Fibroblast of lung (primary cell): ENCODE results near the gene SRSF9. TPM values are rescaled to one million over a fixed set of nuclear protein-coding genes. Genes with fewer than 3 reads are reported as not detected.

Source experiments
- DNase-seq, 2 donors: peaks; one replicate each; pipeline versions ENCODE4 v3.0.0 to v3.0.0-alpha.2; 2010; ENCODE audit warnings: low read depth in 2 of 2
- H2AFZ ChIP-seq: 2 replicates; pipeline ENCODE4 v1.5.1; 2012; ENCODE audit warnings: low read length, control low read depth, inconsistent platforms
- H3K27ac ChIP-seq: 2 replicates; pipeline ENCODE4 v1.5.1; 2011; ENCODE audit warnings: low read length, control low read depth; ENCODE audit not compliant: insufficient read depth
- H3K27me3 ChIP-seq: 2 replicates; pipeline ENCODE4 v1.5.1; 2011; ENCODE audit warnings: mild to moderate bottlenecking, low read length; ENCODE audit not compliant: control insufficient read depth, insufficient read depth
- H3K36me3 ChIP-seq: 2 replicates; pipeline ENCODE4 v1.5.1; 2011; ENCODE audit warnings: low read length; ENCODE audit not compliant: control insufficient read depth, insufficient read depth
- H3K4me1 ChIP-seq: 2 replicates; pipeline ENCODE4 v1.5.1; 2011; ENCODE audit warnings: low read length; ENCODE audit not compliant: control insufficient read depth, insufficient read depth; ENCODE audit errors: extremely low read depth
- H3K4me2 ChIP-seq: 2 replicates; pipeline ENCODE4 v1.5.1; 2011; ENCODE audit warnings: low read length, control low read depth; ENCODE audit not compliant: insufficient read depth; ENCODE audit errors: extremely low read depth
- H3K4me3 ChIP-seq, 4 experiments: fragments of 200-600 bp in 1 of 4; sonication (generic) in 1 of 4; replicated peaks in 1 of 4; 2 replicates each; pipeline ENCODE4 v1.5.1; 2011 to 2016; ENCODE audit warnings: low read length in 4 of 4, low read depth in 3 of 4, mild to moderate bottlenecking in 3 of 4, control low read depth in 2 of 4, inconsistent platforms in 1 of 4, mixed read lengths in 1 of 4; ENCODE audit not compliant: insufficient read depth in 1 of 4; ENCODE audit errors: control extremely low read depth in 1 of 4
- H3K79me2 ChIP-seq: 2 replicates; pipeline ENCODE4 v1.5.1; 2012; ENCODE audit warnings: mild to moderate bottlenecking, low read length, inconsistent platforms; ENCODE audit not compliant: control insufficient read depth, insufficient read depth
- H3K9ac ChIP-seq: 2 replicates; pipeline ENCODE4 v1.5.1; 2011; ENCODE audit warnings: mild to moderate bottlenecking, low read length, control low read depth; ENCODE audit not compliant: insufficient read depth
- H3K9me3 ChIP-seq: 2 replicates; pipeline ENCODE4 v1.5.1; 2012; ENCODE audit warnings: low read depth, low read length; ENCODE audit not compliant: control insufficient read depth, insufficient read depth
- H4K20me1 ChIP-seq: 2 replicates; pipeline ENCODE4 v1.5.1; 2011; ENCODE audit warnings: low read length; ENCODE audit not compliant: control insufficient read depth, insufficient read depth; ENCODE audit errors: extremely low read depth
- CTCF ChIP-seq, 2 donors: IDR thresholded peaks in 1 of 2; conservative IDR thresholded peaks in 1 of 2; 1 replicate in 1 of 2; 2 replicates in 1 of 2; pipeline ENCODE4 v1.5.1; 2011 to 2012; ENCODE audit warnings: low read length in 2 of 2, control low read depth in 1 of 2, inconsistent platforms in 1 of 2, low read depth in 1 of 2, mild to moderate bottlenecking in 1 of 2
- EZH2 ChIP-seq: IDR thresholded peaks from 2 replicates; pipeline ENCODE4 v1.5.1; 2012; ENCODE audit warnings: low read length, control low read depth, mild to moderate bottlenecking; ENCODE audit errors: missing control alignments
- polyA plus RNA-seq, 2 donors: library from polyadenylated mRNA; depleted of rRNA in 1 of 2; stranded (reverse) in 1 of 2; unstranded in 1 of 2; fragments of >200 nt; gene quantifications; 2 replicates each; pipeline ENCODE4 v1.2.1, GENCODE V29; 2011 to 2012; ENCODE audit warnings: missing spikeins in 1 of 2
- total RNA-seq: library from RNA; depleted of rRNA; stranded (reverse); fragments of >200 nt; gene quantifications from 2 replicates; pipeline ENCODE4 v1.2.1, GENCODE V29; 2014

Gene SRSF9
- total and polyA plus RNA-seq, 2 donors (not counting 1 experiment from before 2014, with no cell fraction given) = 150 to 188 TPM

- H3K79me2 ChIP-seq = no peaks in the 10 kb centered on the region
- no peaks in the 10 kb centered on the region for H3K9me3 ChIP-seq
- H3K4me1 ChIP-seq = no peaks in the 10 kb centered on the region
- H3K36me3 ChIP-seq = no peaks in the 10 kb centered on the region
- H2AFZ ChIP-seq = no peak overlapping the region
- DNase-seq = no peak
- no peak overlapping the region for H3K4me3 ChIP-seq
- H4K20me1 ChIP-seq = no peaks in the 10 kb centered on the region
- no peak overlapping the region for H3K4me2 ChIP-seq
- H3K9ac ChIP-seq = no peak overlapping the region
- H3K27me3 ChIP-seq = peaks cover 2% of the 10 kb centered on the region
- TF ChIP-seq CTCF (conservative IDR thresholded peaks at IDR 0.05 in 1 of 2, IDR thresholded peaks at IDR 0.05 in 1 of 2; ENCODE audit: low read depth in 1 of 2, low read length in 2 of 2) (no peak), EZH2 (no peak)
- no peak overlapping the region for H3K27ac ChIP-seq
These were observed 40.8 kb downstream of the SRSF9 start for GRCh38 chr12:120428597-120429229.

- no peak overlapping the region for H3K4me3 ChIP-seq
- peaks cover 2% of the 10 kb centered on the region for H3K27me3 ChIP-seq
- H3K4me2 ChIP-seq = no peak overlapping the region
- H3K9ac ChIP-seq = no peak overlapping the region
- H4K20me1 ChIP-seq = no peaks in the 10 kb centered on the region
- TF ChIP-seq EZH2 (no peak), CTCF (conservative IDR thresholded peaks at IDR 0.05 in 1 of 2, IDR thresholded peaks at IDR 0.05 in 1 of 2; ENCODE audit: low read depth in 1 of 2, low read length in 2 of 2) (no peak)
- H3K9me3 ChIP-seq = no peaks in the 10 kb centered on the region
- no peaks in the 10 kb centered on the region for H3K79me2 ChIP-seq
- no peaks in the 10 kb centered on the region for H3K36me3 ChIP-seq
- H2AFZ ChIP-seq = no peak overlapping the region
- no peaks in the 10 kb centered on the region for H3K4me1 ChIP-seq
- no peak overlapping the region for H3K27ac ChIP-seq
- DNase-seq = no peak
These were observed 43.8 kb downstream of the SRSF9 start for GRCh38 chr12:120425797-120426196.

- H3K4me3 ChIP-seq = no peak overlapping the region
- H3K79me2 ChIP-seq = no peaks in the 10 kb centered on the region
- no peaks in the 10 kb centered on the region for H4K20me1 ChIP-seq
- no peaks in the 10 kb centered on the region for H3K9me3 ChIP-seq
- no peak for TF ChIP-seq CTCF (conservative IDR thresholded peaks at IDR 0.05 in 1 of 2, IDR thresholded peaks at IDR 0.05 in 1 of 2; ENCODE audit: low read depth in 1 of 2, low read length in 2 of 2)
- no peak for TF ChIP-seq EZH2
- H3K27ac ChIP-seq = no peak overlapping the region
- H3K27me3 ChIP-seq = peaks cover 2% of the 10 kb centered on the region
- H3K36me3 ChIP-seq = no peaks in the 10 kb centered on the region
- no peak for DNase-seq
- H3K9ac ChIP-seq = no peak overlapping the region
- H3K4me1 ChIP-seq = no peaks in the 10 kb centered on the region
- H2AFZ ChIP-seq = no peak overlapping the region
- no peak overlapping the region for H3K4me2 ChIP-seq
These were observed 46.6 kb downstream of the SRSF9 start for GRCh38 chr12:120422892-120423456.
